Lower leg skin (tissue), 3 donors: ENCODE data around the gene SYNGR4.

Experiments used
- POLR2A ChIP-seq, 2 donors: fragments of 450-650 bp; IDR thresholded peaks; one replicate each; pipeline ENCODE4 v1.6.1; 2016 to 2017; ENCODE audit warnings: antibody characterized with exemption in 2 of 2, mild to moderate bottlenecking in 1 of 2, moderate library complexity in 1 of 2
- TF ChIP-seq, protein P1 (sequence below), 3 donors: fragments of 450-650 bp; IDR thresholded peaks; one replicate each; pipeline ENCODE4 v1.5.1; 2016; ENCODE audit warnings: antibody characterized with exemption in 3 of 3, mild to moderate bottlenecking in 3 of 3, moderate library complexity in 2 of 3

DNA sequence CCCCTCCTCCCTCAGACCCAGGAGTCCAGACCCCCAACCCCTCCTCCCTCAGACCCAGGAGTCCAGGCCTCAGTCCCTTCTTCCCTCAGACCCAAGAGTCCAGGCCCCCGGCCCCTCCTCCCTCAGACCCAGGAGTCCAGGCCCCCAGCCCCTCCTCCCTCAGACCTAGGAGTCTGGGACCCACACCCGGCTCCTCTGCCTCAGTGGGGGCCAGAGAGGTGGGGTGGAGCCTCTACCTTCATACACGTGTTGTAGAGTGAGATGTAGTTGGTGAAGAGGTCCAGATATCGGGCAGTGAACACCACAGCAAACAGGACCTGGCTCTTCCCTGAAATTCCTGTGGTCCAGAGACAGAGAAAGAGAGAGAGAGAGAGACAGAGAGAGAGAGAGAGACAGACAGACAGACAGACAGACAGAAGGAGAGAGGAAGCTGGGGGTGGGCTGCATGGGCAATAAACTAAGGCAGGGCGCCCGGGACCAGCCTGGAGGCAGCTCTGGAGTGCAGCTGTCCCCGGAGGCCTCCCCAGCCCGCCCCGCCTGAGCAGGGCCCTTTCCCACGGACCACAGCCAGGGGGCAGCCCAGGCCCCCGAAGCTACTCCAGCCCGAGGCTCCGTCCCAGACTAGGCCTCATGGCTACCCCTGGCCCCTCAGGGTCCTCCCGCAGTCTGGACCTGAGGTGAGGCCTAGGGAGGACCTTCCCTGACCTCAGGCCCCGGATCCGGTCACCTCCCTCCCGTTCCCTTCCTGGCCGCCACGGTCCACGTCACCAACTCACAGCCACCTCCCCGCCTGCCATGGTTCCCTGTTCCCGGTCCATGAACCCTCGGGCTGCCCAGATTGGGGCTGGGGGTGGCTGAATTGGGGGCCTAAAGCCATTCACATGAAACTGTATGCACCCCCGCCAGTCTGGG lies 26.3 kb downstream of the SYNGR4 start:
- TF ChIP-seq, protein P1, sequence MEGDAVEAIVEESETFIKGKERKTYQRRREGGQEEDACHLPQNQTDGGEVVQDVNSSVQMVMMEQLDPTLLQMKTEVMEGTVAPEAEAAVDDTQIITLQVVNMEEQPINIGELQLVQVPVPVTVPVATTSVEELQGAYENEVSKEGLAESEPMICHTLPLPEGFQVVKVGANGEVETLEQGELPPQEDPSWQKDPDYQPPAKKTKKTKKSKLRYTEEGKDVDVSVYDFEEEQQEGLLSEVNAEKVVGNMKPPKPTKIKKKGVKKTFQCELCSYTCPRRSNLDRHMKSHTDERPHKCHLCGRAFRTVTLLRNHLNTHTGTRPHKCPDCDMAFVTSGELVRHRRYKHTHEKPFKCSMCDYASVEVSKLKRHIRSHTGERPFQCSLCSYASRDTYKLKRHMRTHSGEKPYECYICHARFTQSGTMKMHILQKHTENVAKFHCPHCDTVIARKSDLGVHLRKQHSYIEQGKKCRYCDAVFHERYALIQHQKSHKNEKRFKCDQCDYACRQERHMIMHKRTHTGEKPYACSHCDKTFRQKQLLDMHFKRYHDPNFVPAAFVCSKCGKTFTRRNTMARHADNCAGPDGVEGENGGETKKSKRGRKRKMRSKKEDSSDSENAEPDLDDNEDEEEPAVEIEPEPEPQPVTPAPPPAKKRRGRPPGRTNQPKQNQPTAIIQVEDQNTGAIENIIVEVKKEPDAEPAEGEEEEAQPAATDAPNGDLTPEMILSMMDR (IDR thresholded peaks at IDR 0.05) = no peak
- TF ChIP-seq POLR2A (IDR thresholded peaks at IDR 0.05) = no peak
